Fibroblast of villous mesenchyme (primary cell): Measurements from ENCODE around the gene CASKIN1. TPM values are rescaled to one million over a fixed set of nuclear protein-coding genes. Genes with fewer than 3 reads are reported as not detected.

Source experiments
- DNase-seq: peaks from one replicate; pipeline ENCODE4 v3.0.0-alpha.2; 2010; ENCODE audit warnings: low read depth
- H3K4me3 ChIP-seq: 2 replicates; pipeline ENCODE4 v1.5.1; 2011; ENCODE audit warnings: low read depth, mild to moderate bottlenecking, low read length
- total RNA-seq: library from RNA; depleted of rRNA; stranded (reverse); fragments of >200 nt; gene quantifications from 2 replicates; pipeline ENCODE4 v1.2.3, GENCODE V29; 2012
- TF ChIP-seq, protein P1 (sequence below): IDR thresholded peaks from 2 replicates; pipeline ENCODE4 v1.5.1; 2012; ENCODE audit warnings: low read depth, mild to moderate bottlenecking, low read length; ENCODE audit not compliant: insufficient read depth

CASKIN1 gene
- total RNA-seq, 1 donor: 0.86 TPM

DNA sequence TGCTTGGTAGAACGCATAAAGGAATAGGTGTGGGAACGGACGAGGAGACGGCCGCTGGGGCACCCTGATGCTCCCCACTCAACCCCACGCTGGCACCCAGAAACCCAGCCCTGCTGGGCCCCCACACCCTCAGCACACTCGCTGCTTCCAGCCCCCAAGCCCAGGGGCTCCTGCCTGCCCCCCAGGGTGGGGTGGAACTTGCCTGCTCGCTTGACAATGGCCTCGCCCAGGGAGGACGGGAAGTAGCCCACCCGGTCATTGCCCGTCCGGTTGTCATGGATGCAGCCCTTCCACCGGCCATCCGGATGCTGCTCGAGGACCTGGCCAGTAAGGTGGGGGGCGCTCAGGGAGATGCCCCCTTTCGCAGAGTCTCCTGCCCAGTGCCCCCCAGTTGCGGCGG lies 9.9 kb downstream of the CASKIN1 start:
- TF ChIP-seq, protein P1, sequence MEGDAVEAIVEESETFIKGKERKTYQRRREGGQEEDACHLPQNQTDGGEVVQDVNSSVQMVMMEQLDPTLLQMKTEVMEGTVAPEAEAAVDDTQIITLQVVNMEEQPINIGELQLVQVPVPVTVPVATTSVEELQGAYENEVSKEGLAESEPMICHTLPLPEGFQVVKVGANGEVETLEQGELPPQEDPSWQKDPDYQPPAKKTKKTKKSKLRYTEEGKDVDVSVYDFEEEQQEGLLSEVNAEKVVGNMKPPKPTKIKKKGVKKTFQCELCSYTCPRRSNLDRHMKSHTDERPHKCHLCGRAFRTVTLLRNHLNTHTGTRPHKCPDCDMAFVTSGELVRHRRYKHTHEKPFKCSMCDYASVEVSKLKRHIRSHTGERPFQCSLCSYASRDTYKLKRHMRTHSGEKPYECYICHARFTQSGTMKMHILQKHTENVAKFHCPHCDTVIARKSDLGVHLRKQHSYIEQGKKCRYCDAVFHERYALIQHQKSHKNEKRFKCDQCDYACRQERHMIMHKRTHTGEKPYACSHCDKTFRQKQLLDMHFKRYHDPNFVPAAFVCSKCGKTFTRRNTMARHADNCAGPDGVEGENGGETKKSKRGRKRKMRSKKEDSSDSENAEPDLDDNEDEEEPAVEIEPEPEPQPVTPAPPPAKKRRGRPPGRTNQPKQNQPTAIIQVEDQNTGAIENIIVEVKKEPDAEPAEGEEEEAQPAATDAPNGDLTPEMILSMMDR: no peak
- H3K4me3 ChIP-seq: no peak overlapping the region
- DNase-seq: no peak

- DNase-seq: no peak
- H3K4me3 ChIP-seq: no peak overlapping the region
- TF ChIP-seq, protein P1: no peak
Measured at GRCh38 chr16:2186064-2186463, 10.3 kb downstream of the CASKIN1 start.

DNA sequence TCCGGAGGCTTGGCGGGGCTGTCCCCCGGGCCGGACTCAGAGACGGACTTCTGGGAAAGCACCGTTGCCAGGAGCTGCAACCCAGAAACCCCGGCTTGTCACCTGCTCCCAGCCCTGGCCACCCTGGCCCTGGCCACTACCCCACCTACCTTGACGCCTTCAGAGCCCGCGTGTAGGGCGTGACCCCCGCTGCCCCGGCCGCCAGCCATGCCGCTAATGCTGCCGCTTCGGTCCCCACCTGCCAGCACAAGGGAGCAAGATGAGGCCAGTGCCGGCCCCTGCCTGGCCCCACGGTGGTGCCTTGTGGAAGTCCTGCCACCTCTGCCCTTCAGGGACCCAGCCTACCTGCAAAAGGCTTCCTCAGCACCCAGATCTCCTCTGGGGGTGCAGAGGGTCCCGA lies 11.4 kb downstream of the CASKIN1 start:
- DNase-seq: no peak
- TF ChIP-seq, protein P1: no peak
- no peak overlapping the region for H3K4me3 ChIP-seq

DNA sequence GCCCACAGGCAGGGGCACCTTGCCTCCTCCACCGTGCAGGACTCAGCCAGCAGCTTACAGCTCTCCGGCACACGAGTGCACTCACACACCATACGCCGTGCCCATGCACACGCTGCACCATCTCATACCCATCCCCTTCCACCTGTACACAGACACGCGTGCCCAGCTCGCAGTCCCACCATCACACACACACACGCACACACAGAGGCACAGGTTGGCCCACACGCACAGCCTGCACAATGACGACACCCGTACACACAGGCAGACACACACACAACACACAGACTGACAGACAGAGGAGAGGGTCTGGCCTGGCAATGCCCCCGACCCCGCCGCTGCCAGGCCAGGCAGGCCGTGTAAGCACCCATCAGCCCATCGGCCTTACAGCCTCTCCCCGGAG lies 12.1 kb downstream of the CASKIN1 start:
- TF ChIP-seq, protein P1: no peak
- no peak for DNase-seq
- no peak overlapping the region for H3K4me3 ChIP-seq

DNA sequence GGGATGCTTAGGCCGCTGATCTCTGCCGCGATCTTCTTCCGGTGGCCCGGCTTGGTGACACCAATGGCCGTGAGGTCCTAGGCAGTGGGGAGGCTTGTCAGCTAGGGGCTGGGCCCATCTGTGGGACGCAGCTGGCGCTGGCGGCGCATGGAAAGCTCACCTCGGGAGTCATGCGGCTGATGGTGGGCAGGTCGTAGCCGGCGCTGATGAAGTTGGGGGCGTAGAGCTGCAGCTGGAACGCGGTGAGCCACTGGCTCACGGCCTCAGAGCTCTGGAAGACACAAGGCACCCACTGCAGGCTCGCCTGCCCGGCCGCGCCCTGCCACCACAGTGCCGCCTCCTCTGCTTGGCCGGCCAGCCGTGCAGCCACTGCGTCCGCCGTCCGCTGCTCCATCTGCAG lies 12.7 kb downstream of the CASKIN1 start:
- TF ChIP-seq, protein P1: no peak
- H3K4me3 ChIP-seq: no peak overlapping the region
- DNase-seq: no peak

GRCh38 chr16:2181952-2182351 lies 14.5 kb downstream of the CASKIN1 start:
- TF ChIP-seq, protein P1: no peak

More at GRCh38 chr16:2181952-2182351, 14.5 kb downstream of the CASKIN1 start:
- no peak for DNase-seq
- H3K4me3 ChIP-seq: no peak overlapping the region
